ENCODE data around the gene TPK1. TPM values are rescaled to one million over a fixed set of nuclear protein-coding genes. Genes with fewer than 3 reads are reported as not detected.
"Not testable (repeated sequence)": the region's sequence is repeated elsewhere in the genome, so short reads cannot be mapped to it uniquely, and the experiment has no call there.

TPK1 gene
- total and polyA plus RNA-seq, 2 donors (not counting 1 experiment from before 2014, with no cell fraction given), result 2.4 to 4.1 TPM

DNA sequence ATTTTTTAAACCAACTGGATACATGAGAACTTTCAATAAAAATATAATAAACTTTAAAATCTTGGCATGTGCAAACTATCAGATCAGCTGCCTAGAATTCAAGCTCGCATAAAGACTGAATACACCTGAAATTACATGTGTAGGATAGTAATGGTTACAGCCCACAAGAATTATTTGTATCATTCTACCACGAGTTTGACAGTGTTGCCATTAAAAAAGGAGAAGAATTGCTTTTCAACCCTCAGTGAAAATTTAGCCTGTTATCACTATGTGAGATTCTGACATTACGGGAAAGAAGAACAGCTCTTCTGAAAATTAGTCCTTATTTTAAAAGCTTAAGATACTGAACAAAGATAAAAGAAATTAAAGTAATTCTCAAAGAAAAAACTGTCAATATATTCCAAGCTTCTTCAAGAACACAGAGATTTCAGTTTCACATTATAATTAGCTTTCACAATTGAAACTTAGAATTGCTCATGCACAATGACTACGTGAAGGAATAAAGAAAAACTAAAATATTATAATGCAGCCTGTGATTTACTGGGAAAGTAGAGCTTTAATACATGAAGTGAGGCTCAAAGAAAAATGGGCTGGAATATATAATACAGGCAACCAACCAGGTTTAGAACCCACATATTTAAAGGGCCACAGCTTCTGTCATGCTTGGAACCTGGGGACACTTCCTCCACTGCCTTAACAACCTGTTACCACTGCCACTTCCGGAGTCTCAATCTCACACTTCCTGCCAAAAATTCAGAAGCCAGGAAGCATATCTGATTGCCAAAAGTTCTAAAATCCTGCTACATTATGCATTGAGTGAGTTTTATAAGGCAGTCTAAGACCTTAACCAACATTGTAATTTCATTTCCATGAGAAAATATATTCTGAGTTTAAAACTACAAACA is 23.2 kb downstream of the TPK1 start:
- no peak overlapping the region for H3K27ac ChIP-seq (ENCODE audit: insufficient read depth, low read length)
- no peaks in the 10 kb centered on the region for H3K79me2 ChIP-seq (ENCODE audit: control insufficient read depth, insufficient read depth, low read length)
- no peak for DNase-seq (ENCODE audit: low read depth in 2 of 2)
- no peak overlapping the region for H2AFZ ChIP-seq (ENCODE audit: low read length)
- H3K4me3 ChIP-seq (replicated peaks in 1 of 4; ENCODE audit: control extremely low read depth in 1 of 4, insufficient read depth in 1 of 4, low read depth in 3 of 4, low read length in 4 of 4), result no peak overlapping the region
- no peaks in the 10 kb centered on the region for H3K4me1 ChIP-seq (ENCODE audit: control insufficient read depth, extremely low read depth, insufficient read depth, low read length)
- H3K27me3 ChIP-seq (ENCODE audit: control insufficient read depth, insufficient read depth, low read length), result no peaks in the 10 kb centered on the region
- H3K36me3 ChIP-seq (ENCODE audit: control insufficient read depth, insufficient read depth, low read length), result no peaks in the 10 kb centered on the region
- no peak for TF ChIP-seq EZH2 (IDR thresholded peaks at IDR 0.05; ENCODE audit: low read length, missing control alignments)
- TF ChIP-seq, protein P1, sequence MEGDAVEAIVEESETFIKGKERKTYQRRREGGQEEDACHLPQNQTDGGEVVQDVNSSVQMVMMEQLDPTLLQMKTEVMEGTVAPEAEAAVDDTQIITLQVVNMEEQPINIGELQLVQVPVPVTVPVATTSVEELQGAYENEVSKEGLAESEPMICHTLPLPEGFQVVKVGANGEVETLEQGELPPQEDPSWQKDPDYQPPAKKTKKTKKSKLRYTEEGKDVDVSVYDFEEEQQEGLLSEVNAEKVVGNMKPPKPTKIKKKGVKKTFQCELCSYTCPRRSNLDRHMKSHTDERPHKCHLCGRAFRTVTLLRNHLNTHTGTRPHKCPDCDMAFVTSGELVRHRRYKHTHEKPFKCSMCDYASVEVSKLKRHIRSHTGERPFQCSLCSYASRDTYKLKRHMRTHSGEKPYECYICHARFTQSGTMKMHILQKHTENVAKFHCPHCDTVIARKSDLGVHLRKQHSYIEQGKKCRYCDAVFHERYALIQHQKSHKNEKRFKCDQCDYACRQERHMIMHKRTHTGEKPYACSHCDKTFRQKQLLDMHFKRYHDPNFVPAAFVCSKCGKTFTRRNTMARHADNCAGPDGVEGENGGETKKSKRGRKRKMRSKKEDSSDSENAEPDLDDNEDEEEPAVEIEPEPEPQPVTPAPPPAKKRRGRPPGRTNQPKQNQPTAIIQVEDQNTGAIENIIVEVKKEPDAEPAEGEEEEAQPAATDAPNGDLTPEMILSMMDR (conservative IDR thresholded peaks at IDR 0.05 in 1 of 2, IDR thresholded peaks at IDR 0.05 in 1 of 2; ENCODE audit: low read depth in 1 of 2, low read length in 2 of 2), result no peak
- H3K4me2 ChIP-seq (ENCODE audit: extremely low read depth, insufficient read depth, low read length), result no peak overlapping the region
- no peak overlapping the region for H3K9ac ChIP-seq (ENCODE audit: insufficient read depth, low read length)
- H3K9me3 ChIP-seq (ENCODE audit: control insufficient read depth, insufficient read depth, low read depth, low read length), result no peaks in the 10 kb centered on the region
- no peaks in the 10 kb centered on the region for H4K20me1 ChIP-seq (ENCODE audit: control insufficient read depth, extremely low read depth, insufficient read depth, low read length)

- no peaks in the 10 kb centered on the region for H3K79me2 ChIP-seq (ENCODE audit: control insufficient read depth, insufficient read depth, low read length)
- H4K20me1 ChIP-seq (ENCODE audit: control insufficient read depth, extremely low read depth, insufficient read depth, low read length), result no peaks in the 10 kb centered on the region
- H2AFZ ChIP-seq (ENCODE audit: low read length), result no peak overlapping the region
- H3K4me2 ChIP-seq (ENCODE audit: extremely low read depth, insufficient read depth, low read length), result no peak overlapping the region
- H3K27me3 ChIP-seq (ENCODE audit: control insufficient read depth, insufficient read depth, low read length), result no peaks in the 10 kb centered on the region
- no peak for DNase-seq (ENCODE audit: low read depth in 2 of 2)
- H3K4me3 ChIP-seq (replicated peaks in 1 of 4; ENCODE audit: control extremely low read depth in 1 of 4, insufficient read depth in 1 of 4, low read depth in 3 of 4, low read length in 4 of 4), result no peak overlapping the region
- no peak overlapping the region for H3K27ac ChIP-seq (ENCODE audit: insufficient read depth, low read length)
- H3K4me1 ChIP-seq (ENCODE audit: control insufficient read depth, extremely low read depth, insufficient read depth, low read length), result no peaks in the 10 kb centered on the region
- no peak overlapping the region for H3K9ac ChIP-seq (ENCODE audit: insufficient read depth, low read length)
- no peaks in the 10 kb centered on the region for H3K9me3 ChIP-seq (ENCODE audit: control insufficient read depth, insufficient read depth, low read depth, low read length)
- H3K36me3 ChIP-seq (ENCODE audit: control insufficient read depth, insufficient read depth, low read length), result no peaks in the 10 kb centered on the region
- TF ChIP-seq, protein P1 (conservative IDR thresholded peaks at IDR 0.05 in 1 of 2, IDR thresholded peaks at IDR 0.05 in 1 of 2; ENCODE audit: low read depth in 1 of 2, low read length in 2 of 2), result no peak
- TF ChIP-seq EZH2 (IDR thresholded peaks at IDR 0.05; ENCODE audit: low read length, missing control alignments), result no peak
These were observed 30.1 kb downstream of the TPK1 start for GRCh38 chr7:144805627-144806239.

DNA sequence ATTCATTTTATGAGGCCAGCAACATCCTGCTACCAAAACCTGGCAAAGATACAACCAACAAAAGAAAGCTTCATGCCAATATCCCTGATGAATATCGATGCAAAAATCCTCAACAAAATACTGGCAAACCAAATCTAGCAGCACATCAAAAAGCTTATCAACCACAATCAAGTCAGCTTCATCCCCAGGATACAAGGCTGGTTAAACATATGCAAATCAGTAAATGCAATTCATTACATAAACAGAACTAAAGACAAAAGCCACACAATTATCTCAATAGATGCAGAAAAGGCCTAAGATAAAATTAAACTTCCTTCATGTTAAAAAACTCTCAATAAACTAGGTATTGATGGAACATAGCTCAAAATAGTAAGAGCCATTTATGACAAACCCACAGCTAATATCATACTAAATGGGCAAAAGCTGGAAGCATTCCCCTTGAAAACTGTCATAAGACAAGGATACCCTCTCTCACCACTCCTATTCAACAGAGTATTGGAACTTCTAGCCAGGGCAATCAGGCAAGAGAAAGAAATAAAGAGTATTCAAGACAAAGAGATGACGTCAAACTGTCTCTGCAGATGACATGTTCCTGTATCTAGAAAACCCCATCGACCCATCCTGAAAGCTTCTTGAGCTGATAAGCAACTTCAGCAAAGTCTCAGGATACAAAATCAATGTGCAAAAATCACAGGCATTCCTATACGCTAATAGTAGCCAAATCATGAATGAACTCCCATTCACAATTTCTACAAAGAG is 35.0 kb downstream of the TPK1 start:
- not testable (repeated sequence) for H3K36me3 ChIP-seq (ENCODE audit: control insufficient read depth, insufficient read depth, low read length); H4K20me1 ChIP-seq (ENCODE audit: control insufficient read depth, extremely low read depth, insufficient read depth, low read length); H3K9ac ChIP-seq (ENCODE audit: insufficient read depth, low read length); H3K27ac ChIP-seq (ENCODE audit: insufficient read depth, low read length); DNase-seq (ENCODE audit: low read depth in 2 of 2); H3K79me2 ChIP-seq (ENCODE audit: control insufficient read depth, insufficient read depth, low read length); H3K9me3 ChIP-seq (ENCODE audit: control insufficient read depth, insufficient read depth, low read depth, low read length); H3K4me1 ChIP-seq (ENCODE audit: control insufficient read depth, extremely low read depth, insufficient read depth, low read length); H2AFZ ChIP-seq (ENCODE audit: low read length); H3K4me2 ChIP-seq (ENCODE audit: extremely low read depth, insufficient read depth, low read length); H3K4me3 ChIP-seq (replicated peaks in 1 of 4; ENCODE audit: control extremely low read depth in 1 of 4, insufficient read depth in 1 of 4, low read depth in 3 of 4, low read length in 4 of 4); H3K27me3 ChIP-seq (ENCODE audit: control insufficient read depth, insufficient read depth, low read length)
